Myometrial cell (primary cell): Measurements from ENCODE around the gene ENKD1. TPM values are rescaled to one million over a fixed set of nuclear protein-coding genes. Genes with fewer than 3 reads are reported as not detected.

Source experiments
- total RNA-seq: library from RNA; depleted of rRNA; stranded (reverse); fragments of >200 nt; gene quantifications from 2 replicates; pipeline ENCODE4 v1.2.3, GENCODE V29; 2015

Gene ENKD1
- total RNA-seq: 15.4 and 22.5 TPM in 2 replicates

GRCh38 chr16:67666559-67667452 lies at the start of gene ENKD1, which contains the start of gene C16orf86:
TSS of gene ENKD1 (minus strand) at chr16:67666750. CDS start at chr16:67666442, 308 bp downstream.
TSS of gene C16orf86 (plus strand) at chr16:67666814. CDS start at chr16:67666971, 157 bp downstream.

GRCh38 chr16:67660564-67661028 lies 6.0 kb downstream of the ENKD1 start, which contains the start of gene PARD6A:
TSS of gene PARD6A (plus strand) at chr16:67660960. CDS start at chr16:67661039, 79 bp downstream.

DNA sequence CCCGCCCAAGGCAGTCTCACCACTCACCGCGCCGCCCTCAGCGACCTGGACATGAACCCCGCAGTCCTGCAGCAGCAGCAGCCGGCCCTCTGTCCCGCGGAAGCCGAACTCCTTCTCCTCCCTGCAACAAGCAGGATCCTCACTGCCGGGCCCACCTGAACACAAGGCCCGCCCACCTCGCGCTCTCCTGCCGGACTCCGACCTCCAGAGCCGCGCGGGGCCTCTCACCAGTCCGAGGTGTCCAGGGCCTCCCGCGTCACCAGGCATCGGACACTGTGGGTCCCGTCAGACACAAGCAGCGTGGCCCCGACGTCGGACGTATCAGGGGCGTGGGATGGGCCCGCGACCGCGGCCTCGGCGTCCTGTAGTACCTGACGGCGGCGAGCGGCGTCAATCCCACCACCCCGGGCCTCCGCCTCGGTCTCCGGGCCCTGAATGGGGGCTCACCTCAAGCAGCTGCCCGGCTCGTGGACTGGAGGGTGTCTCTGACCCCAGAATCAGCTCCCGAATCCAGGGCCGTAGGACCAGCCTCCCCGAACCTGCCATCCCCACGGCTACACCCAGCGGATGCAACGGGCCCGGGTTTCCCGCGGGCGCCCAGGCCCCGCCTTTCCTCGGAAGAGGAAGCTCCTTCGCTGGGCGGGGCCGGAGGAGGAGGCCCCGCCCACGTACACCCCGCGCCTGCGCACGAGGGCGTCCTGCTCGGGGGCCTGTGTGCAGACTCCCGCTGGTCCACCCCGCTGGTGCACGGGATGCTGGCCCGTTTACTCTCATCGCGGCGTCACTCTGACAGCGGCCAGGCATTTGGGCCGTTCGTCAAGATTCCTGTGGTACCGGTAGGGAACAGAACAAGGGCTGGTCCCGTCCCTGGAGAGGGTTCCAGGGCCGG lies 6.6 kb downstream of the ENKD1 start, which contains the start of gene ACD:
Gene ACD, minus strand, starts transcription at position 586 of the 889 bp plus-strand sequence. Its CDS starts 40 bp downstream, at position 546.

Other genes with a start within 250 kb of the ENKD1 start
- not detected in 2 replicates for gene HSD11B2, start 235.6 kb downstream of the ENKD1 start, total RNA-seq
- gene ATP6V0D1, start 185.6 kb downstream of the ENKD1 start, total RNA-seq: 152 and 268 TPM in 2 replicates
- not detected in 2 replicates for gene AGRP, start 183.2 kb downstream of the ENKD1 start, total RNA-seq
- 26.8 and 37.5 TPM in 2 replicates for gene RIPOR1, start 137.9 kb downstream of the ENKD1 start, total RNA-seq
- gene CTCF, start 104.2 kb downstream of the ENKD1 start, total RNA-seq: 13.5 and 19.1 TPM in 2 replicates
- 1.4 and 1.6 TPM in 2 replicates for gene CARMIL2, start 21.6 kb downstream of the ENKD1 start, total RNA-seq
- gene ACD, start 6.5 kb downstream of the ENKD1 start, total RNA-seq: 32.0 and 38.8 TPM in 2 replicates
- 0.18 and 0.86 TPM in 2 replicates for gene PARD6A, start 5.8 kb downstream of the ENKD1 start, total RNA-seq
- gene C16orf86, start 64 bp upstream of the ENKD1 start, total RNA-seq: 8.4 and 12.4 TPM in 2 replicates
- gene GFOD2, start 52.6 kb upstream of the ENKD1 start, total RNA-seq: 9.7 and 12.4 TPM in 2 replicates
- gene RANBP10, start 139.8 kb upstream of the ENKD1 start, total RNA-seq: 3.2 and 3.5 TPM in 2 replicates
- gene TSNAXIP1, start 140.1 kb upstream of the ENKD1 start, total RNA-seq: under 0.01 and 1.4 TPM in 2 replicates
- 23.6 and 26.9 TPM in 2 replicates for gene THAP11, start 175.6 kb upstream of the ENKD1 start, total RNA-seq
- 103 and 274 TPM in 2 replicates for gene NUTF2, start 180.2 kb upstream of the ENKD1 start, total RNA-seq
- 30.0 and 33.7 TPM in 2 replicates for gene CENPT, start 180.9 kb upstream of the ENKD1 start, total RNA-seq
- gene EDC4, start 206.3 kb upstream of the ENKD1 start, total RNA-seq: 56.0 and 59.7 TPM in 2 replicates
- 0.89 TPM in 1 of 2 replicates, not detected in the other for gene NRN1L, start 218.1 kb upstream of the ENKD1 start, total RNA-seq
- gene PSKH1, start 226.5 kb upstream of the ENKD1 start, total RNA-seq: 5.8 and 8.3 TPM in 2 replicates